GM21717 (cell line): ENCODE measurements around the gene MAPKBP1.

Experiments
- ATAC-seq: cut with Tn5 transposase; IDR thresholded peaks from one replicate; pipeline ENCODE4 v1.9.1; 2021; ENCODE audit warnings: mild to moderate bottlenecking, moderate library complexity; ENCODE audit not compliant: unreplicated experiment

MAPKBP1 gene

GRCh38 chr15:41843571-41843970 lies 69.3 kb downstream of the MAPKBP1 start:
- ATAC-seq, result no peak

- no peak for ATAC-seq
Observed at GRCh38 chr15:41844814-41845213, 70.5 kb downstream of the MAPKBP1 start.

- no peak for ATAC-seq
Observed at GRCh38 chr15:41847206-41847605, 72.9 kb downstream of the MAPKBP1 start.

DNA sequence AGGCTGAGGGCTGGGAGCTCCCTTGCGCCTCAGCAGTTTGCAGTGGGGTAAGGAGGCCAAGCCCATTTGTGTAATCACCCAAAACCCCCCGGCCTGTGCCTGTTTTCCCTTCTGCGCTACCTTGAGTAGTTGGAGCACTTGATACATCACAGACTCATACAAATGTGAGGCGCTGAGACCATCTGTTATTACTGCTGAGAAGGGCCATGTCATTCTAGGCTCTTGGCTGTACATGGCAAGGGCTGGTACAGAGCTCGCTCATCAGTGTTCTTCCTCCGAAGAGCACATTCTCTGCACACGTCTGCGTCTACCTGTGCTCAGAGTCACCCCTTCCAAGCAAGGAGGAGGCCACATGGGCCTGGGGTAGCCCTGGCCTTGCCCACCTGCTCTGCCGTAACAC lies 73.7 kb downstream of the MAPKBP1 start:
- no peak for ATAC-seq

- no peak for ATAC-seq
Observed at GRCh38 chr15:41848631-41849030, 74.3 kb downstream of the MAPKBP1 start.

- no peak for ATAC-seq
Observed at GRCh38 chr15:41849204-41849603, 74.9 kb downstream of the MAPKBP1 start.

DNA sequence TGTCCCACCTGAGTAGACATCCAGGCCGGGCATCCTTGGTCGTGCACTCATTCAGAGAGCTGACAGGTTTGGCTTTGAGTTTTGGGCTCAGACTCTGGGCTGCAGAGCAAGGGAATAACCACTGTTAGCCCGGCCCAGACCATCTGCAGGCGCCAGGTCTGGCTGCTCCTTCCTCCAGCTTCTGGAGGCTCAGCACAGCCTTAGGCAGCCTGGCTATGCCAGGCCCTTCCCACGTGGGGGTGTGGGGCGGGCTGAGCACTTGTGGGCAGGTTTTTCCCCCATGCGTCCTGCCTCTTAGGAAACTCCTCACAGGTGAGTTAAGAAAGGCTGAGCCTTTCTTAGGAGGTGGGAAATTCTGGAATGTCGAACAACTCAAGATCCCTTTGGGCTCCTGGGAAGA lies 75.6 kb downstream of the MAPKBP1 start:
- ATAC-seq, result no peak

- ATAC-seq, result no peak
Observed at GRCh38 chr15:41850482-41851166, 76.3 kb downstream of the MAPKBP1 start.

GRCh38 chr15:41851167-41851523 lies 76.9 kb downstream of the MAPKBP1 start:
- no peak for ATAC-seq

DNA sequence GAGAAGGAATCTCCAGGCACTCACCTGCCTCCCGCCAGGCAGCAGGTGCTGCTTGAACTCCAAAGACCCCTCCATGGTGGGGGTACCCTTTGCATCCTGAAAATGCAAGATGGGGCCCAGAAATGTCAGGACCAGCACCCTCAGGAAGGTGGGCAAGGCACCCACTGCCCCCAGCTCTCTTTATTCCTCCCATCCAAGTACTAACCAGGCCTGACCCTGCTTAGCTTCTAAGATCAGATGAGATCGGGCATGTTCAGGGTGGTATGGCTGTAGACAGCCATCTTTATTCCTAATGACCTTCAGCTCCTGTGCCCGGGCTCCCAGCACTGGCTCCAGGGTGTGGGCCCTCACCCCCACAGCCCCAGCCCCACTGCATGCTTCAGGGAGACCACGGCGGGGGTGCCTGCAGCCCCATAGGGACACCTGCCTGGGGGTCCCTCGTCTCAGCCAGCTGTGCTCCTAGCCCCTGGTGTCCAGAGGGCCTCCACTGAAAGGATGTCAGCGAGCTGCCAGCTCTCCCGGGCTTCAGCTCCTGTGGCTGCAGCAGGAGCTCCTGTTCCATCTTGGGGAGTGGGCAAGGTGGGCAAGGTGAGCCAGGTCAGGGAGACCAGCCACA lies 77.6 kb downstream of the MAPKBP1 start:
- ATAC-seq, result no peak

GRCh38 chr15:41852736-41853590 lies 78.7 kb downstream of the MAPKBP1 start:
- no peak for ATAC-seq

DNA sequence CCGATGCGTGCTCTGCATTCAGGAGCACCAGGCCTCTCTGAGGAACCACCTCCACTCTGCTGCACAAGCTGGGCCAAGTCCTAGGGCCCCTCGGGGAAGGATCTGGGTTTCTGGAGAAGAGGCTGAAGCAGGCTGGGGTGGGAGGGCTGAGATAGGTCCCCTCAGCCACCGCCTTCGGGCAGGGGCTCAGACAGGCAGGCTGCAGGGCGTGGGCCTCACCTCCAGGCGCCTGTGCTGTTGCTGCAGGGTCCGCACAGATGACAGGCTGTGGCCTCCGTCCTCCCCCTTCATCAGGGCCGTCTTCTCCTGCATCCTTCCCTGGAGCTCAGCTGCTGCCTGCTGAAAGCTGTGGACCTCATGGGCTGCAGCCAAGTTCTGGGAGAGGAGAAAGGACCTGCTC lies 79.5 kb downstream of the MAPKBP1 start:
- ATAC-seq, result no peak

DNA sequence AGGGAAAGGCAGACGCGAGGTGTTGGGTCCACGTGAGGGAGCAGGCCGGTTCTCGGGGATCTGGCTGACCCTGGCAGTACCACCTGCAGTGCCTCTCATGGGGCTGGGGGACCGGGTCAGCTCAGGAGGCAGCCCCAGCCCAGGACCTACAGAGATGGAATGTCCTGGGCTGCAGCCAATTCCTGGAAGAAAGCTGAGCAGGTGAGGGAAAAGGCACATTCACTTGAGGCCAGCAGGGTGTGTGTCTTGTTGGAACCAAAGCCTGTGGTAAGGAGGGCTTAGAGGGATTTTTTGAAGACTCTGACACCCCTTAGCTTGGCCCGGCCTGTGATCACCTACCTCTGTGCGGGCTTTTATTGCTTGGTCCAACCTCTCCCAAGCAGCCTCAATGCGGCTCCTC lies 80.2 kb downstream of the MAPKBP1 start:
- no peak for ATAC-seq

GRCh38 chr15:41855261-41855961 lies 81.1 kb downstream of the MAPKBP1 start:
- no peak for ATAC-seq

- no peak for ATAC-seq
Observed at GRCh38 chr15:41856262-41856661, 82.0 kb downstream of the MAPKBP1 start.

- no peak for ATAC-seq
Observed at GRCh38 chr15:41856716-41857115, 82.4 kb downstream of the MAPKBP1 start.

- ATAC-seq, result no peak
Observed at GRCh38 chr15:41857316-41857715, 83.0 kb downstream of the MAPKBP1 start.

GRCh38 chr15:41858756-41859155 lies 84.5 kb downstream of the MAPKBP1 start:
- ATAC-seq, result no peak

DNA sequence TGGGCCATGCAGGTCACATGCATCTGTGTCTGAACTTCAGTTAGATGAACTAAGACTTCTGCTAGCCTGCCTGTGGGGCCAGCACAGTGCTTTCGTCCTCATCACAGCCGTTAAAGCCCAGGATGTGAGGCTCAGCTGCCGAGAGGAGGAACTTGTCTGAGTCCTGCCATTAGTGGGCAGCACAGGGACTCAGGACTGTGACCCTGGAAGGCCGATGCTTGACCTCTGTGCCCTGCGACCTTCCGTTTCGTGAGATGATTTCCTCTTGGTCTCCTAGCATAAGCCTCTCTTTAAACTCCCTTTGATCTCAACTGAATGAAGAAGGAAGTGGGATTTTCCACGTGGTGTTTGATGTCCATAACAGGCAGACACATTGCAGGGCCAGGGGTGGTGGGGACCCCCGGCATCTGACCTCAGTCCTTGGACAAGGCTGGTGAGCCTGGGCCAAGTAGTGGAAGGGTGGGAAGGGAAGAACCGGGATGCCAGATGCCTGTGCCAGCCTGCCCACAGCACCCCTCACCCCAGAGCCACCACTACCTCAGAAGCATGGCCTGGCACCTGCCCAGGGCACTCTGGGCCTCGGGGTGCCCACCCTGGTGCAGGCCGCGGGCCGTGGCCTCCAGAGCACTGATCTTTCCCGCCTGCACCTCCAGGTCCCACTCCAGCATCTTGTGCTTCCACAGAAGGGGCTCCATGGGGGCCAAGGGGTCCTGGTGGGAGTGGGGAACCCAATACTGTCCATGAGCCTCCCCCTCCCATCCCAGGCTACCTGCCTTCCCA lies 86.0 kb downstream of the MAPKBP1 start:
- ATAC-seq, result no peak

GRCh38 chr15:41861736-41862356 lies 87.6 kb downstream of the MAPKBP1 start:
- ATAC-seq, result no peak
